HG02610 (cell line): Measurements from ENCODE around the gene MOB3B.

Source experiments
- ATAC-seq: cut with Tn5 transposase; IDR thresholded peaks from one replicate; pipeline ENCODE4 v1.9.1; 2021; ENCODE audit warnings: mild to moderate bottlenecking, moderate library complexity; ENCODE audit not compliant: unreplicated experiment

The MOB3B gene

DNA sequence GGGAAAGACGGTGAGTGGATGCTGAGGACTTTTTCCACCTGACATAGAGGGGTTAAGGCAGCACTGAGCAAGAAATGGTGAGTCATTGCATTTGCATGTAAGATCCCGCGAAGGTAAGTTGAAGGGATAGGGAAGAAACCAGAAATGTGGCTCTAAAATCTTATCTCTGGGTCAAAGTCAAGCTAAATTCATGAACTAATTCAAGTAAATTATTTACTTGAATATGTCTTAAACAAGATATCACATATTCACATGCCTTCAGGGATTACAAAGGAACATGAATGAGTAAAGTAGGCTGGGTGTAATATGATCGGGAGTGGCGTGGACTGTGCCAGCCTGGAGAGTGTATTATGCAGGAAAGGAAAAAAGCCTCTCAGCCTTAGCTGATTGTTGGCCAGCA, 158.2 kb downstream of the MOB3B start:
- no peak for ATAC-seq

DNA sequence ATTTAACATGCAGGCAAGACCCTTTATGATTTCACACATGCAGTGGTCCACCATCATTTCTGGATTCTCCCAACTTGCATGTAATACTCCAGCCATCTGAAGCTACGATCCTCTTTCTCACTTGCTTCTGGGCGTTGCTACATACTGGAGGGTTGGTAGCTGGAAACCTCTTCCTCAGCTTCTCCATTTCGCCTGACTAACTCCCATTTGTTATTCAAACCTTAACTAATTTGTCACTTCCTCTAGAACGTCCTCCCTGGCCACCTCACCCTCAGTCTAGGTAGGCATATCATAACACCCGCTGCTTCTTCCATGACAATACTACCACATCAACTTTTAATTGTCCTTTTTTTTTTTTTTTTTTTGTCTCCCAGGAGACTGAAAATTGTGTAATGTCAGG, 160.0 kb downstream of the MOB3B start:
- no peak for ATAC-seq

DNA sequence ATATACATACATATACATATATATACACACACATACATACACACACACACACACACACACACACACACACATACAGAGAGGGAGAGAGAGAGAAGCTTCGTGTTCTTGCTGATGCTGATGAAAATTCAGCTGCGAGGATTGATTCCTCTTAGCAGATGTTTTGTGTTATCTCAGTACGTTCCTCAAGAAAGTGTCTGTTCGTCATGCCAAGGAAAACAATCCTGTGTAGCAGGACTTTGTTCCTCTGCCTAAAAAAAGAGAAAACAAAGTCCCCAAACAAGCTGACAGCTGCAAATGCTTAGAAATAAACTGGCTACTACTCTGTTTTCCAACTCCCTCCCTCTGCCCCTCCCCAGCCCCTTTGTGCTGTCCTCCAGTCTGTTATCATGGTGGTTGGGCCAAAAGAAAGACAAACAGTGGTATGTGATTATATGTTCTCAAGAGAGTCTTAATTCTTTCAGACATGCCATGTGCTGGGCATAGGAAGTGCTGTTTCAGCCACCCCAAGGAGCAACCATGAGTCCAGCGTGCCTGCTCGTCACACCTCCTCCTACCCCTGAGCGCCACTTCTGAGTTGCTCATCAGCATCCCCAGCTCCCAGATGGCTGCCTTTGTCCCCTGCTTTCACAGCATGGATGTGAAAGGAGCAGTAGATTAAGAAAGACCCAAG, 161.2 kb downstream of the MOB3B start:
- no peak for ATAC-seq

DNA sequence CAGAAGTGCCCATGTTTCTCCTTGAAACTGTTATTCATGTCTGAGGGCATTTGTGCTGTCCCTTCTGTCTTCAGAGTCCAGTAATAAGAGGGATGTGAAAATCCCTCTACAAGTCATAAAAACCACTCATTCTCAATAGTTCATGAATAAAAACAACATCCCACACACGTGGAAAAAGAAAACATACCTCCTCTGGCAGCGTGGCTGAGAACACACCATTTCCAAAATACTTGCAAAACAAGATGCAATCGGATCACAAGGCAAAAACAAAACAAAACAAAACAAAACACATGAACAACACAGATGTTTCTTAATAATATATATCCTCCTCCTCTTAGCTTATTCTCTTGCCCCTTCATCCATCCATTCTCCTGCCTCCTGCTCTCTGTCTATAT, 161.7 kb downstream of the MOB3B start:
- ATAC-seq, result no peak

DNA sequence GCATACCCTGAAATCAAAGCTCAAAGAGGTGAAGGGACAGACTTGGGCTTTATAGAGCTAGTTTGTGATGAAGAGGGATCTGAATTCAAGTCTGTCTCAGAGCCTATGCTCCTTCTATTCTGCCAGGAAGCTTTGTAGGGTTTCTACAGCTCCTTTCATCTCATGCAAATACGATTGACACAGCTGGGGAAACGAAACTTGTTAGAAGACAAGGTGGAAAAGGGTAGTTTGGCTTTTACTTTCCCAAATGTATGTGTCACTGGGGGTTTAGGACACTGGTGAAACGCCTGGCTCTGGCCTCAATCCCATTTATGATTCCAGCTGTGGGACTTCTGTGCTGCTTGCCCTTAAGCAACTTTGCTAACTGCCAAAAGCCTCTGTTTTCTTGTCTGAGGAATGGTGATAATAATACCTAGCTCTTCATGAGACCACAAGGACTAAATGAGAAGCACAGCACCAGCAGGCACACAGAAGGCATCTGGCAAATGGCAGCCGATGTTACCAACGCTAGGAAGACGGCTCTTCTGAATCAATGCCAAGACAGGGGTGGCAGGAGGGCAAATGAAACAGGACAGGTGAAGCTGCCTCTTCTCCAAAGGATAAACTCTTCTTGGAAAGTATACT, 162.3 kb downstream of the MOB3B start:
- ATAC-seq, result peak; percentile 74

DNA sequence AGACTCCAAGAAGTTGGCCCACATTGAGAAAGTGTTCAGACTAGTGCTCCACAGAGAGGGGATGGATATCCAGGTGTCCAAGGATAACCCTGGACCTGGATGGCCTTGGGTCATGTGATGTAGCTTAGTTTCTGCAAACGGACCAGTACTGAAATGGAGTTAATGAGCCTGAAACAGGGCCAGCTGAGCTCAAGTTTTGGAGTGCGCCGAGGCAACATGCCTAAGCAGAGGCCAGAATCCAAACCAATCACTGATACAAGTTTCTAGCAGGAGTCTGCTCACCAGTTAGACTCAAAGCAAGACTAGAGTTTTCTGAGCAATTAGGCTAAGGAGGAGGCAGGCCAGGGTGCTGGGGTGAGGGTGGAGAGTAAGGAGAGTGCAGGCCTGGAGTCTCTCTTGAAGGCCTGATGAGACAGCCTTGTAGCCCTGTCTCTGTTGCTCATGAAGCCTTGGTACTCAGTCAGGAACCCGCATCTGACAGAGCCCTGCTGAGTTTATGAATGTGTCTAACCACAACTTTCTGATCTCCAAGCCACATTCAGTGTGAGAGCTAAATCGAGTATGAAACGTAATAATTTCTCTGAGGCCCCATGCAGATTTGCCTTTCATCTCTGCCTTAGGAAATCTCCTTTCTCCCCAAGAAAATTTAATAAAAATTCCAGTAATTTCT, 163.8 kb downstream of the MOB3B start:
- ATAC-seq, result peak; percentile 89

DNA sequence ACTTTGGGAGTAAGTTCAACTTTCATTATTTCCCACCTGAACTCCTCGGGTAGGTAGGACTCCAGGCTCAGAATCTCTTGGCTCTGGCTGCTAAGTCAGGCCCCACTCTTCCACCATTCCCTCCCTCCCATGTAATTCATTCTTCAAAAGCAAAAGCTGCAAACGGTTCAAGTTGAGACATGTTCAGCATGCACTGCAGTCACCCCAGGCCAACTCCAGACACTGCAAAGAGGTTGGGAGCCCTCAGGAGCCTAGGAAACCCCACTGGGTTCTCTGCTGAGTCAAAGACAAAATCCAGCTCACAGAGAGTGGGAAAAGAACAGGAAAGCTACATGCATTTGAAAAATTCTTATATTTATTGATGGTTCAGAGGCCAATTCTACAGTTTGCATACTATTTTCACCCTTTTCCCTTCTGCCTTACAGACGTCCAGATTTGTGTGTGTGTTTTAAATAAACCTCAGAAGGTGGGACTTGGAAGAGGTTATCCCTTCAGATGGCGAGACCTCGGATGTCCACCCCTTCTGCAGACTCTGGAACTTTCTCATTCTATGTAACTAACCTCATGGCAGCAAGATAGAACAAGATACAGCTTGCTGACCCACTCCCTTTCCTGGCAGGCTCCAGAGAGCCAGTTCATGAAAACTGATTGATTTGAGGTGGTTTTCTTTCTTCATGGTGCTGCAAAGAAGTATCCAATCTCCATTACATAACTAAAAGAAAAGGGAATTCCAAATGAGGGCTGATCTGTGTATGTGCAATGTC, 167.0 kb downstream of the MOB3B start:
- ATAC-seq, result no peak

DNA sequence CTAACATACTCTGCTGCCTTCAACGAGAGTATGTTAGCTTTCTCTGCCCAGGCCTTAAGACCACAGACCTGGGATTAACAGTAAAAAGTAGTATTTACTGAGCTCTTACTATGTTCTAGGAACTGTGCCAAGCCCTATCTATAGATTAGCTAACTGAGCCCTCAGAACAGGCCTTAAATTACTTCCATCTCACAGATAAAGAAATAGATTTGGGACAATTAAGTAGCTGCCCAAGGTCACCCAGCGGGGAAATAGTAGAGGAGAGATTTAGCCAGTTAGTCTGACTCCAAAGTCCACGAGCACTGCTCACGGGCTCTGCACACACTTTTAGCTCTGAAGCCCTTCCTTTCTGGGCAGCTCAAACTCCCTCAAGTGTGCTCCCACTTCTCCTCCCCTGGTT, 168.1 kb downstream of the MOB3B start:
- ATAC-seq, result no peak

DNA sequence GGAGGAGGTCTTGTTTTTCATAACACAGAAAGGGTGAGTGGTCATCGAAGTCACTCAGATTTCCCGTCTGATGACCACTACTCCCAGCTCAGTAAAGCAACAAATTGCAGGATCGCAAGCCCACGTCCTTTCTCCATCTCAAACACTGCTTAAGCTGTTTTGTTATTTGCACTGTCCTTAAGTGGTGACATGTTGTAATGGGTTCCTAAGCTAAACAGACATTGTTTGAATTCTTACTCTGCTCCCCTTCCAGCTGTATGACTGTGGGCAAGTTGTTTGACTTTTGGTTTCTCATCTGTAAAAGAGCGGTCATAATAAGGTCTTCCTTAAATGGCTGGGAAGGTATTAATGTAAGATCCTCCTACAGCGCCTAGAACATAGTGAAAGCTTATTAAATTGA, 169.9 kb downstream of the MOB3B start:
- ATAC-seq, result no peak

DNA sequence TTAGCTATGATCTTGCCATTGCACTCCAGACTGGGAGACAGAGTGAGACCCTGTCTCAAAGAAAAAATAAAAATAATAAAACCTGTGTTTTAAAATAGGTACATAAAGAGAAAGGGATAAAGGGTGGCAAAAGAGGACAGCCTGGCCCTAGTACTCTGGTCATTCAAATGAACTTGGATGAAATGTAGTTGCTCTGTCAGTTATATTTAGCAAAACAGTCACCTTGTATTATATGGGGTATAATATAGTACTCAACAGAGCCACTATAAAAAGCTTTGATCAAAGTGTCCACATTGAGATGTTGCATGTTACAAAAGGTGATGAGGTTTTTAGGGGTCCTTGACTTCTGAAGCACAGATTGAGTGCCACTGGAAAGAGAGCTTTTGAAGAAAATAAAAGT, 171.6 kb downstream of the MOB3B start:
- no peak for ATAC-seq

DNA sequence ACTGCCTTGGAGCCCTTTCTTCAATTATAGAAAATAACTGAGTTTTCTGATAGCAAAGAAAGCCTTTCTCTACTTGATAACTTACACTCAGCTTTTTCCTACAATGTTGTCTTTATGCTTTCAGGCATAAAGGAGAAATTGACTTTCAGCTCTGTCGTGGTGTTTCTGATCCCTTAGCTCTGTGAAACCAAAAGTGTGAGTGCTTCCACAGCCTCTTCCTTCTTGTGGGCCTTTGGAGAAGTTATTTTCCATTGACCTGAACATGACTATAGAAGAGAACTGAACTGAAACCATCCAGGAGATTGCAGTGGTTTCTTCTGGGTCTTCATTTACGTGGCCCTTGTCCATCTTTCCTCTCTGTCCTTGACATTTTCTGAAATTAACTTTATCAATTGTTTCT, 173.2 kb downstream of the MOB3B start:
- ATAC-seq, result no peak

DNA sequence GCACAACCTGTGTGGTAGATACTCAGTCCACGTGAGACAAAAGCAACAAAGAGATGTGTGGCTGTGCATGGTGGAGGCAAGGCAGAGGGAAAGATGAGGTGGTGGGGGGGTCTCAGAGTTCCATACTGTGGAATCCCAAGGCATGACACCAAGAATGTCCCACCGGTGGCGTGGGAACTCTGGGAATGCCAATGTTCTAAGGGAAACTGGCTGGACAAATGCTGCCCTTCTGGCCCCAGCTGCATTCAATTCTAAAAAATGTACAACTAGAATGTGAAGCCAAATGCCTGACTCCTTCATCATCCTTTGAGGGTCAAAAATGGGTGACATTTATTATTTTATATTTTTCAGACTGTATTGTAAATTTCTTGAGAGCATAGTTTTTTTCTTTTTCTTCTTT, 174.4 kb downstream of the MOB3B start:
- no peak for ATAC-seq

DNA sequence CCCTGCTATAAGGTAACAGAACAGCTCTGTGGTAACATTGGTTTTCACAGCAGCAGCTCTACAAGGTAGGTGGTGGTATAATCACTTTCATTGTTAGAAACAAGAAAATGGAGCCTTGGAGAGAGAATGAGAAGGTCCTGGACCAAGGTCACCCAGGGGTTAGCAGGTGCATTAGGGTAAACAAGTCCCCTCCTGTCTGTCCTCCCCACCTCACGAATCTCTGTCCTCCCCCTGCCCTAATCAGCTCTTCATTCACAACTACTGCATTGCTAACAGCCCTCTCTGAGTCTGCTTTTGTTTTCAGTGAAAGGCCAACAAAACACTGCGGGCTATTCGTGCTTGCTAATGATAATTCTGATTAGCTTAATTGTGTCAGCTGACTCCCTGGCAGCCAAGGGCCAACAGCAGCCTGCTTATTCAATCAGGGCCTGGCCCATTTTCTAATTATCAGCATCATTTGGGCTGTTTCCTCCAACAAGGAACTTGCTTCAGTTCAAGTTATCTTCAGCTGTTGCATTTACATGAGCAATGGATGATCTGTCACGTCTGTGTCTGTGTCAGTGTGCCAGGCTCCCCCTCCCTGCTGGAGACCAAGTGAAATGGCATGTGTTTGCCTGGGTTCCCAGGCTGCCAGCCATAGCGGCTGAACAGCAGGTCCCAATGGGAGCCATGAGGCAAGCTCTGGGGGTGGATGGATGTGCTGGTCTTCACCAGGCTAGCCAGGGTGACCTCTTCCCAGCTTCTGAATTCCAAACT, 176.0 kb downstream of the MOB3B start:
- peak; percentile 69 for ATAC-seq

DNA sequence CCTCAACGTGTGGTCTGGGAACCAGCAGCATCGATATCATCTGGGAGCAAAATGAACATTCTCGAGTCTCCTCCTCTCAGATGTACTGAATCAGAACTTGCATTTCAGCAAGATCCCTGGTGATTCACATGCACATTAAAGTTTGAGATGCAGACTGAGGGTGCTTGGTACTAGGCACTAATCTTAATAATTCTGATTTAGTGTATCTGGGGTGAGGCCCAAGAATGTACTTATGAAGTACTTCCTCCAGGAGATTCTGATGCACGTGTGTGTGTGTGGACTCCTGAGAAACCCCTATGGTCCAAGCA, 176.5 kb downstream of the MOB3B start:
- ATAC-seq, result no peak

DNA sequence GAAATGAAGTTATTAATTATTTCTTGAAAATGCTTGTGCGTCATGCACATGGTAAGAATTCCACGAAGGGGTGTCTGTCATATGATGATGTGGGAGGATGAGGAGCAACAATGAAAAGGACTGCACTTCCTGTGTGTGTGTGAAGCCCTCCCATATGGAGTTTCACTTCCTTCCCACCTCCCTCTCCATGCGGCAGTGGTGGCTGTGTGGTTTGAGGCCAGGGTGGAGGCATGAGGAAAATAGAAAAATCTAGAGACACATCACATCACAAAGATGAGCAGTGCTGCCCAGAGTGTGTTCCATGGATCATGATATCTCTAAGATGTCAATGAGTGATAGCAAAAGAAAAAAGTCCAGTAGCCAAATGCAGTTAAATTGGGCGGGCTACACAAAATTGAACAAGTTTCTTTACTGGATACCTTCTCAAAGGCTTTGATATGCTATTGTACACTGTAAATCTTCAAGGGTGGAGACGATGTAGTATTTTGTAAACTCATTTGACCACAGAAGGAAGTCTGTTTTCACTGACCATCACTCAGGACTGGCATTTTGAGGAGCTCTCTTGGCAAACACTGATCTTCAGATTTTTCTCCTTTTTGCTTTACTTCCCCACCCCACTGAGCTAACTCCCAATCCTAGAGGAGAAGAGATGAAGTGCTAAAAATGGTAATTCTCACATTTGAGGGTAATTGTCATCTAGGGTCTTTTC, 177.0 kb downstream of the MOB3B start:
- ATAC-seq, result peak; percentile 47

DNA sequence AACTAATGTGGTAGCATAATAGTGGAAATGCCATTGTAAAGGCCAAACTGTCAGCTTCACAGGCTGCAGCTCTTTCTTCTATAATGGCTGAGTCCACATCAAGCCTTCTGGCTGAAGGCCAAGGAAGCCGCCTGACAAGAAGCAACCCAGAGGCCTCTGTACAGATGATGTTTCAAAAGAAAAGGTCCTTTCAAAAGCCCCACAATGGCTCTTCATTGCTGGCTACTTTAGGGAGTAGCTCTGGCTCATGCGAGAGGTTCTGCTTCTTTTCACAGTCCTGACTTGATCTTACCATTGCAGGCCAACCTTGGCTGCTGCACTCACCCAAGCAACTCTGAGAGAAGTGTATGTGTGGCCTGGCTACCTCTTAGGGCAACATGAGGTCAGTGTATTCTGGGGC, 178.2 kb downstream of the MOB3B start:
- ATAC-seq, result no peak

DNA sequence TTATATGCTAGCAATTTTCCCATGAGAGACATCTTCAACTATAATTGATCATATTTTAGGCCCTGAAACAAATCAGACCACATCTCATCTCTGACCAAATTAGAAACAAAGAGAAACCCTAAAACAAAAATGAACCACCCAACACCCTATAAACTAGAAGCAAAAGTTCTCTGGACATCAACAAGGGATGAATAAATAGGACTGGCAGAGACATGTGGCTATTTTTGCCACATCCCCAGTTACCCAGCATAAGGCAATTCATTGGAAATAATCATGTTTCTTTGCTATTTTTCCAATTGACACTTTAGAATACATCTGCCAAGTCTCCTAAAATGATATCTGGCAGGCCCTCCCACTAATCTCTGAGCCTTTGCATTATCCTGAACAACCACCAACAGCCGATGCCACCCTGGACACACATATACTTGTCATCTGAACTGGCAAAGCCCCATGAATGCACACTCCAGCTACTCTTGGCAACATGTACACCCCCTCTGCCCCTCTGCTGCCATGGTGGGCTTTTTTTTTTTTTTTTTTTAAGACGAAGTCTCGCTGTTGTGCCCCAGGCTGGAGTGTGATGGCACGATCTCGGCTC, 179.1 kb downstream of the MOB3B start:
- no peak for ATAC-seq

DNA sequence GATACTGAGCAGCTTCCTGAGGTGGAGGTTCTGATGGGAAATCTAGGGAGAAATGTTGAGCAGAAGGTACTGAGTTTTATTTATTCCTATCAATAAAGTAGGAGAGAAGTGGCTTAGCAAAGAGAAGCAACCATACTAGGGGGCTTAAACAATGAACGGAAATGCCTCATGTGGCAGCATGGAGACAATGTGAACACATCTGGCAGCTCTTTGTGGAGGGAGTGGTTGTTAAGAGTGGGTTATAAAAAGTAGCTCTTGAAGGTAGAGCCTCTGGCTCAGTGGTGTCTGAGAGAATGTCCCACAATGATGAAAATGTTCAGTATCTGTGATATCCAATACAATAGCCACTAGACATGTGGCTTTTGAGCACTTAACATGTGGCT, 179.9 kb downstream of the MOB3B start:
- ATAC-seq, result no peak

DNA sequence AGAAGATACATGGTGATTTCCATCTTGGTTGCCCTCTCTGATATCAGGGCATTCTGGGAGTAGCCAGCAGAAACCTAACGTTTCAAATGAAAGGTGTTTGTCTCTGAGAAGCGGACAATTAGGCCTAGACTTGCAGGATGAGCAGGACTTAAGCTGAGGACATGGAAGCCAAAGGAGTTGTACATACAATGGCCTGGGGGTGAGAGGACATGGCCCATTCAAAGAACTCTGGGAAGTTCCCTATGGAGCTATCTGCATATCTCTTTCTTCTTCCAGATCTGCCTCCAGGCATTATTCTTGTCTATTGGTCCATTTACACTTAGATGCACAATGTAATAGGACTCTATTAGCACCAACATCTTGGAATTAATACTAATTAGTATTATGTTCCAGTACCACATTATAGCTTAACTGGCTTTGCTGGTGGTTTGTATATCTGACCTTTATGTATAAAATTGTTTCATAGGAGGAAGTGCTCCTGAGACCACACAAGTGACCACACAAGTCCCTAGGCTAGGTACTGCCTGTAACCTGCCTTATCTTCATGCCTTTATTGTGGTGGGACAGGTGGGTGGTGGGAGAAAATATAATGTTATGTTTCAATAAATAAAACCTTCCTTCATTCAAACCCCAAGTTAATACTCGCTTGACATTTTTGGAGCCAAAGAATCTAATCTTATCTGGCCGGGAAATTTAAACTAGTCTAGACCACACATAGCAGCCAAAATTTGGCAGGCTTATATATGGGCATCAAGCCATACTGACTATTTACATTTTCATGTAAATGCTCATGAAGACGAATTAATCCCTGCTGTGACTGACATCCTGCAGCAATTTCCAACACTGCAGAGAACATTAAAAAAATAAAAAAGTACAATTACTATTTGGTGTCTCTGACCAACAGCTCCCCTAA, 180.6 kb downstream of the MOB3B start:
- ATAC-seq, result no peak
